Panc1 (cell line): Measurements from ENCODE around the gene STRAP.

ENCODE experiments used
- CTCF ChIP-seq: fragments of 450-650 bp; IDR thresholded peaks from 2 replicates; pipeline ENCODE4 v1.5.1; 2017; ENCODE audit warnings: mild to moderate bottlenecking
- POLR2AphosphoS5 ChIP-seq: IDR thresholded peaks from 2 replicates; pipeline ENCODE4 v1.6.1; 2012; ENCODE audit warnings: mild to moderate bottlenecking, low read depth, low read length, moderate library complexity
- REST ChIP-seq, 2 experiments: IDR thresholded peaks; 2 replicates each; pipeline ENCODE4 v1.6.1; 2011 to 2012; ENCODE audit warnings: low read depth in 2 of 2, control low read depth in 1 of 2, low read length in 1 of 2, mild to moderate bottlenecking in 1 of 2, moderate library complexity in 1 of 2; ENCODE audit not compliant: insufficient read depth in 1 of 2
- SIN3A ChIP-seq: IDR thresholded peaks from 2 replicates; pipeline ENCODE4 v1.6.1; 2012; ENCODE audit warnings: low read depth, mild to moderate bottlenecking, low read length, moderate library complexity, borderline replicate concordance; ENCODE audit not compliant: insufficient read depth

- no peak for TF ChIP-seq CTCF
- no peak for TF ChIP-seq REST (IDR thresholded peaks at IDR 0.05; ENCODE audit: insufficient read depth in 1 of 2, low read depth in 2 of 2, low read length in 1 of 2)
- no peak for TF ChIP-seq POLR2AphosphoS5
- TF ChIP-seq SIN3A = no peak
These were observed 47.6 kb upstream of the STRAP start for GRCh38 chr12:15834575-15834974.
